A549 (cell line): ENCODE results near the gene RAB3C. TPM values are rescaled to one million over a fixed set of nuclear protein-coding genes. Genes with fewer than 3 reads are reported as not detected.

Source experiments
- ATAC-seq, 2 experiments: fragments of 200-7000 bp in 1 of 2; fragments of >200 bp in 1 of 2; cut with Nextera tagmentation in 1 of 2; cut with Tn5 transposase in 1 of 2; 3 replicates each; pipeline versions ENCODE4 v1.8.0 to v1.9.1; 2018 to 2020; ENCODE audit warnings: mild to moderate bottlenecking in 1 of 2, moderate library complexity in 1 of 2
- CTCF ChIA-PET: fragments of 300-600 bp; sonication (Branson Sonifier 250); formaldehyde crosslinking; extraction: SDS; loops from one replicate; lab custom pipeline; 2021; ENCODE audit warnings: antibody characterized with exemption, inconsistent platforms; lab: Yijun Ruan, JAX
- POLR2A ChIA-PET: fragments of 350-600 bp; formaldehyde crosslinking; extraction: SDS; loops from one replicate; lab custom pipeline; 2021; ENCODE audit warnings: antibody characterized with exemption, inconsistent platforms; lab: Yijun Ruan, JAX
- DNase-seq, 2 experiments: peaks; one replicate each; pipeline versions ENCODE4 v3.0.0 to v3.0.0-alpha.2; 2011 to 2016; ENCODE audit warnings: low read depth in 1 of 2, low spot score in 1 of 2
- FAIRE-seq: peaks from 2 replicates; lab custom pipeline; 2011; peaks lifted over from hg19 to GRCh38; lab: Jason Lieb, UNC
- H3K27ac ChIP-seq, 2 experiments: fragments of >200 bp; sonication (Bioruptor Twin); formaldehyde crosslinking; 3 replicates each; pipeline ENCODE4 v1.5.1; 2016 to 2017
- H3K4me1 ChIP-seq: fragments of >200 bp; sonication (Bioruptor Twin); formaldehyde crosslinking; 3 replicates; pipeline ENCODE4 v1.6.1; 2016
- H3K4me2 ChIP-seq: fragments of >200 bp; sonication (Bioruptor Twin); formaldehyde crosslinking; 3 replicates; pipeline ENCODE4 v1.6.1; 2016
- H3K4me3 ChIP-seq: fragments of >200 bp; sonication (Bioruptor Twin); formaldehyde crosslinking; 3 replicates; pipeline ENCODE4 v1.5.1; 2016
- H3K9me3 ChIP-seq: fragments of >200 bp; sonication (Bioruptor Twin); formaldehyde crosslinking; 3 replicates; pipeline ENCODE4 v1.6.1; 2016
- CBX8 ChIP-seq: fragments of 200-600 bp; sonication (generic); IDR thresholded peaks from 2 replicates; pipeline ENCODE4 v1.6.1; 2016
- CHD2 ChIP-seq: fragments of 150-350 bp; IDR thresholded peaks from 2 replicates; pipeline ENCODE4 v1.6.1; 2014; ENCODE audit warnings: low read length; ENCODE audit not compliant: partially characterized antibody
- CHD4 ChIP-seq: fragments of 200-600 bp; sonication (generic); IDR thresholded peaks from 2 replicates; pipeline ENCODE4 v1.6.1; 2016; ENCODE audit warnings: antibody characterized with exemption, mild to moderate bottlenecking, borderline replicate concordance
- CTCF ChIP-seq: fragments of >200 bp; sonication (Bioruptor Twin); formaldehyde crosslinking; IDR thresholded peaks from 3 replicates; pipeline ENCODE4 v1.5.1; 2016
- EHF ChIP-seq: fragments of 250-450 bp; sonication (Bioruptor Pico); IDR thresholded peaks from 2 replicates; pipeline ENCODE4 v1.5.0; 2020; ENCODE audit warnings: mild to moderate bottlenecking
- EHMT2 ChIP-seq: fragments of 200-600 bp; sonication (generic); IDR thresholded peaks from 2 replicates; pipeline ENCODE4 v1.6.1; 2016; ENCODE audit warnings: antibody characterized with exemption, low read depth, mild to moderate bottlenecking, moderate library complexity
- FOXS1 ChIP-seq: fragments of 250-450 bp; sonication (Bioruptor Pico); IDR thresholded peaks from 2 replicates; pipeline ENCODE4 v1.5.0; 2020; ENCODE audit warnings: mild to moderate bottlenecking, moderate library complexity
- GATA3 ChIP-seq: IDR thresholded peaks from 2 replicates; pipeline ENCODE4 v1.6.1; 2012; ENCODE audit warnings: borderline replicate concordance
- HEYL ChIP-seq: fragments of 250-450 bp; sonication (Bioruptor Pico); IDR thresholded peaks from 2 replicates; pipeline ENCODE4 v1.8.0; 2021; ENCODE audit warnings: mild to moderate bottlenecking, moderate library complexity
- JUN ChIP-seq, 2 experiments: fragments of >200 bp; sonication (Bioruptor Twin); formaldehyde crosslinking; IDR thresholded peaks; 2 replicates in 1 of 2; 3 replicates in 1 of 2; pipeline ENCODE4 v1.6.1; 2016 to 2017
- KDM1A ChIP-seq: fragments of 200-600 bp; sonication (generic); IDR thresholded peaks from 2 replicates; pipeline ENCODE4 v1.6.1; 2016; ENCODE audit warnings: low read depth, mild to moderate bottlenecking
- MYC ChIP-seq: IDR thresholded peaks from 2 replicates; pipeline ENCODE4 v1.6.1; 2012; ENCODE audit warnings: mild to moderate bottlenecking, inconsistent platforms, low read length, improper control_type of control experiment, borderline replicate concordance
- NR3C1 ChIP-seq: fragments of >200 bp; sonication (Bioruptor Twin); formaldehyde crosslinking; IDR thresholded peaks from 3 replicates; pipeline ENCODE4 v1.6.1; 2017
- RAD21 ChIP-seq, 2 experiments: fragments of >200 bp in 1 of 2; sonication (Bioruptor Twin) in 1 of 2; formaldehyde crosslinking in 1 of 2; IDR thresholded peaks in 1 of 2; conservative IDR thresholded peaks in 1 of 2; 2 replicates in 1 of 2; 3 replicates in 1 of 2; pipeline ENCODE4 v1.6.1; 2012 to 2018; ENCODE audit warnings: inconsistent platforms in 1 of 2
- REST ChIP-seq: fragments of 200-600 bp; sonication (generic); IDR thresholded peaks from 2 replicates; pipeline ENCODE4 v1.6.1; 2016; ENCODE audit warnings: antibody characterized with exemption, mild to moderate bottlenecking, moderate library complexity
- SMC3 ChIP-seq: fragments of >200 bp; sonication (Bioruptor Twin); formaldehyde crosslinking; IDR thresholded peaks from 3 replicates; pipeline ENCODE4 v1.6.1; 2018; ENCODE audit warnings: inconsistent platforms
- TFCP2L1 ChIP-seq: fragments of 250-450 bp; sonication (Bioruptor Pico); IDR thresholded peaks from 2 replicates; pipeline ENCODE4 v1.5.0; 2021; ENCODE audit warnings: mild to moderate bottlenecking
- TP53 ChIP-seq: fragments of 250-450 bp; sonication (Bioruptor Pico); IDR thresholded peaks from 2 replicates; pipeline ENCODE4 v1.5.0; 2021; ENCODE audit warnings: mild to moderate bottlenecking, moderate library complexity
- ZFP36 ChIP-seq: fragments of 450-650 bp; IDR thresholded peaks from 2 replicates; pipeline ENCODE4 v1.6.1; 2014; ENCODE audit warnings: borderline replicate concordance; ENCODE audit not compliant: partially characterized antibody
- ZSCAN20 ChIP-seq: fragments of 250-450 bp; sonication (Bioruptor Pico); IDR thresholded peaks from 2 replicates; pipeline ENCODE4 v1.8.0; 2022; ENCODE audit warnings: mild to moderate bottlenecking, moderate library complexity
- WGBS: methylation state at CpG from one replicate; pipeline ENCODE4 v1.1.6; 2017; ENCODE audit errors: missing lambda C conversion rate; 5-methylcytosine and 5-hydroxymethylcytosine counted together
- polyA plus RNA-seq, 4 experiments: library from polyadenylated mRNA; depleted of rRNA in 3 of 4; stranded (reverse); fragments of >200 nt; fragmentation: RNase III in 1 of 4; extraction: RNeasy Plus Mini Kit Qiagen cat#74134 plus additional on column Dnase treatment in 1 of 4; gene quantifications; 2 replicates in 3 of 4; 3 replicates in 1 of 4; pipeline ENCODE4 v1.2.3, GENCODE V29; 2011 to 2017
- TF ChIP-seq, protein P1 (sequence below): IDR thresholded peaks from 2 replicates; pipeline ENCODE4 v1.6.1; 2012
- TF ChIP-seq, protein P2 (sequence below): fragments of 450-650 bp; IDR thresholded peaks from 2 replicates; pipeline ENCODE4 v1.6.1; 2014; ENCODE audit warnings: antibody characterized with exemption

RAB3C gene
- polyA plus RNA-seq, 2 of the 4 experiments (the other 2 are of a cell fraction): not detected

- TF ChIP-seq REST: no peak
- no peak for TF ChIP-seq GATA3
- no peak for TF ChIP-seq CTCF
- TF ChIP-seq SMC3: no peak
- no peak for TF ChIP-seq CHD4
- peak; percentile 22; the same call in 1 of the 2 replicates for TF ChIP-seq MYC
- TF ChIP-seq TFCP2L1 (CRISPR knock-in tag): 0 out of 2 replicates have a peak, but pooled peaks have one; percentile 41
- TF ChIP-seq NR3C1: no peak
- TF ChIP-seq FOXS1 (CRISPR knock-in tag): peak; percentile 50; the same call in 1 of the 2 replicates
Observed at GRCh38 chr5:58890265-58890664, 307.4 kb downstream of the RAB3C start (continued).

GRCh38 chr5:58890701-58891085 is 307.8 kb downstream of the RAB3C start:
- FAIRE-seq (no peak), ATAC-seq (peak; percentile 22 to 35), DNase-seq (peak in 1 of 2 experiments; percentile 49)
- H3K4me3 ChIP-seq: peak overlapping the region; percentile 28
- WGBS: 1% methylated on average over 6 of the region's 6 CpGs
- ChIA-PET CTCF (interaction anchor here (0.8 to 4.5 kb wide), 27 partner anchors 10 to 477 kb away, joined by 3 to 33 read pairs (median 5); no protein-coding TSS in a partner anchor), POLR2A (interaction anchor here (1.0 to 2.3 kb wide), 14 partner anchors 42 to 903 kb away, joined by 3 to 33 read pairs (median 10); no protein-coding TSS in a partner anchor)
- H3K4me1 ChIP-seq: peaks cover 74% of the 10 kb centered on the region
- peak overlapping the region; percentile 94 to 100 for H3K27ac ChIP-seq
- 0 out of 2 replicates have a peak, but pooled peaks have one; percentile 41 for TF ChIP-seq HEYL (CRISPR knock-in tag)
- TF ChIP-seq KDM1A: no peak
- peak; percentile 38; the same call in 1 of the 2 replicates for TF ChIP-seq EHF
- TF ChIP-seq TP53 (CRISPR knock-in tag): no peak
- TF ChIP-seq ZFP36: peak; percentile 18
- no peak for TF ChIP-seq CBX8
- TF ChIP-seq ZSCAN20 (CRISPR knock-in tag): peak; percentile 78; the same call in 1 of the 2 replicates
- TF ChIP-seq TFCP2L1 (CRISPR knock-in tag): peak; percentile 48; the same call in 1 of the 2 replicates
- H3K9me3 ChIP-seq: peaks cover 11% of the 10 kb centered on the region
- H3K4me2 ChIP-seq: peak overlapping the region; percentile 90

DNA sequence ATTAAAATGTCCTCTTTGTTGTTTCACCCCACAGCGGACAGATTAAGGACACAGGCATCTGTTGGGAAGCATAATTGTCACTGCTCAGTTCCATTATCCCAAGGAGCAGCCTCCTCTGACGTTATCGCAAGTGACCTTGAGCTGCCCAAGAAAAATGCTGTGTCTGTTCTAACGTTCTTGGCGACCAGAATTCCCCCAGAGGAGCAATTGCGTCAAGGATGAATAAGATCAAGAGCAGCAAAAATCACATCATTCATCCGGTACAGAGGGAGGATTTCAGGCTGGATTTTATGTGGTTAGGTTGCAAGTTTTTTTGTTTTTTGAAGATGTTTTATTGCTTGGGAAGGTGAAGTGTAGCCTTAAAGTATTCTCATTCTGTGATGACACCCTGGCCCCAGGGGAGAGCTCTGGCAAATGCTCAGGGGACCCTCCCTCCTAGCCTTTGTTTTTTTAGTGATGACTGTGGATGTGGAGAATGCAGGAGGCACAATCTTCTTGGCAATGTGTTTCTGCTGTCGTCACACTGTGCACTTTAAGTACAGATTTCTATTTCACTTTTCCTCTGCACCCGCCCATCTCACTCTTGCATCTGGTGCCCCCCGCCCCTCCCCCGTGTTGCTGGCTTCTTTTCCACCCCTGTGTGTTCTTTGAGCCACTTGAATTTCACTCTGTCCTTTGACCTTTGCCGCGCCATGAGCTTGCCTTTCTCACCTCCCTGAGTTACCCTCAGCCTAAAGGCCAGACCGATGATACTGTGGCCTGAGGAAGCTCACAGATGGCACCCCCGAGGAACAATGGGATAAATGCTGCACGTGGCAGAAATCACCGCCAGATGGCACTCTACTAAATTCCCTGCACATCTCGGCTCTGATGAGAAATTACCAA is 308.5 kb downstream of the RAB3C start:
- ATAC-seq (peak; percentile 85 to 88), FAIRE-seq (peak; percentile 100), DNase-seq (peak; percentile 95 to 100)
- WGBS: 1% methylated on average over 16 of the region's 18 CpGs
- peaks cover 11% of the 10 kb centered on the region for H3K9me3 ChIP-seq
- H3K4me3 ChIP-seq: peak overlapping the region; percentile 28; the same call in 2 of the 3 replicates
- peaks cover 68% of the 10 kb centered on the region for H3K4me1 ChIP-seq
- H3K27ac ChIP-seq: peak overlapping the region; percentile 94 to 100
- H3K4me2 ChIP-seq: peak overlapping the region; percentile 90
- CTCF ChIA-PET: interaction anchor here (0.5 to 4.5 kb wide), 48 partner anchors 9 to 883 kb away, joined by 3 to 33 read pairs (median 4); no protein-coding TSS in a partner anchor
- POLR2A ChIA-PET: interaction anchor here (0.6 to 2.3 kb wide), 31 partner anchors 33 to 1049 kb away, joined by 3 to 33 read pairs (median 5); no protein-coding TSS in a partner anchor
- peak; percentile 56 for TF ChIP-seq CHD2
- TF ChIP-seq, protein P1, sequence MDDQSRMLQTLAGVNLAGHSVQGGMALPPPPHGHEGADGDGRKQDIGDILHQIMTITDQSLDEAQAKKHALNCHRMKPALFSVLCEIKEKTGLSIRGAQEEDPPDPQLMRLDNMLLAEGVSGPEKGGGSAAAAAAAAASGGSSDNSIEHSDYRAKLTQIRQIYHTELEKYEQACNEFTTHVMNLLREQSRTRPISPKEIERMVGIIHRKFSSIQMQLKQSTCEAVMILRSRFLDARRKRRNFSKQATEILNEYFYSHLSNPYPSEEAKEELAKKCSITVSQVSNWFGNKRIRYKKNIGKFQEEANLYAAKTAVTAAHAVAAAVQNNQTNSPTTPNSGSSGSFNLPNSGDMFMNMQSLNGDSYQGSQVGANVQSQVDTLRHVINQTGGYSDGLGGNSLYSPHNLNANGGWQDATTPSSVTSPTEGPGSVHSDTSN: peak; percentile 71
- TF ChIP-seq, protein P2, sequence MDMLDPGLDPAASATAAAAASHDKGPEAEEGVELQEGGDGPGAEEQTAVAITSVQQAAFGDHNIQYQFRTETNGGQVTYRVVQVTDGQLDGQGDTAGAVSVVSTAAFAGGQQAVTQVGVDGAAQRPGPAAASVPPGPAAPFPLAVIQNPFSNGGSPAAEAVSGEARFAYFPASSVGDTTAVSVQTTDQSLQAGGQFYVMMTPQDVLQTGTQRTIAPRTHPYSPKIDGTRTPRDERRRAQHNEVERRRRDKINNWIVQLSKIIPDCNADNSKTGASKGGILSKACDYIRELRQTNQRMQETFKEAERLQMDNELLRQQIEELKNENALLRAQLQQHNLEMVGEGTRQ: no peak
- peak; percentile 82 for TF ChIP-seq CTCF
- TF ChIP-seq EHMT2: no peak
- TF ChIP-seq RAD21 (conservative IDR thresholded peaks at IDR 0.05 in 1 of 2, IDR thresholded peaks at IDR 0.05 in 1 of 2): peak; percentile 76 to 82
- peak; percentile 35; the same call in 1 of the 2 replicates for TF ChIP-seq ZSCAN20 (CRISPR knock-in tag)
- peak; percentile 100 for TF ChIP-seq JUN (IDR thresholded peaks at IDR 0.05)
- no peak for TF ChIP-seq KDM1A
- TF ChIP-seq ZFP36: no peak
